ENCODE measurements around the gene RNF215. TPM values are rescaled to one million over a fixed set of nuclear protein-coding genes. Genes with fewer than 3 reads are reported as not detected.

Gene RNF215
- polyA plus RNA-seq, 1 experiment, result 15.8 TPM

GRCh38 chr22:30336752-30337460 is 50.3 kb downstream of the RNF215 start:
- POLR2A ChIA-PET, result no interaction called here
- Histone ChIP-seq H3K4me3 (ENCODE audit: low read depth, low read length) (no peak overlapping the region), H3K27me3 (ENCODE audit: control insufficient read depth, insufficient read depth, low read length) (no peaks in the 10 kb centered on the region), H3K36me3 (ENCODE audit: control insufficient read depth, insufficient read depth, low read length) (peaks cover 53% of the 10 kb centered on the region)
- TF ChIP-seq, protein P1, sequence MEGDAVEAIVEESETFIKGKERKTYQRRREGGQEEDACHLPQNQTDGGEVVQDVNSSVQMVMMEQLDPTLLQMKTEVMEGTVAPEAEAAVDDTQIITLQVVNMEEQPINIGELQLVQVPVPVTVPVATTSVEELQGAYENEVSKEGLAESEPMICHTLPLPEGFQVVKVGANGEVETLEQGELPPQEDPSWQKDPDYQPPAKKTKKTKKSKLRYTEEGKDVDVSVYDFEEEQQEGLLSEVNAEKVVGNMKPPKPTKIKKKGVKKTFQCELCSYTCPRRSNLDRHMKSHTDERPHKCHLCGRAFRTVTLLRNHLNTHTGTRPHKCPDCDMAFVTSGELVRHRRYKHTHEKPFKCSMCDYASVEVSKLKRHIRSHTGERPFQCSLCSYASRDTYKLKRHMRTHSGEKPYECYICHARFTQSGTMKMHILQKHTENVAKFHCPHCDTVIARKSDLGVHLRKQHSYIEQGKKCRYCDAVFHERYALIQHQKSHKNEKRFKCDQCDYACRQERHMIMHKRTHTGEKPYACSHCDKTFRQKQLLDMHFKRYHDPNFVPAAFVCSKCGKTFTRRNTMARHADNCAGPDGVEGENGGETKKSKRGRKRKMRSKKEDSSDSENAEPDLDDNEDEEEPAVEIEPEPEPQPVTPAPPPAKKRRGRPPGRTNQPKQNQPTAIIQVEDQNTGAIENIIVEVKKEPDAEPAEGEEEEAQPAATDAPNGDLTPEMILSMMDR (IDR thresholded peaks at IDR 0.05; ENCODE audit: insufficient read depth, low read depth, low read length), result no peak
- DNase-seq (ENCODE audit: low read depth), result no peak
- CTCF ChIA-PET, result interaction anchor here (0.7 to 2.4 kb wide), 3 partner anchors 9 to 73 kb away, joined by 4 to 11 read pairs (median 4); no protein-coding TSS in a partner anchor

GRCh38 chr22:30335236-30335635 is 52.0 kb downstream of the RNF215 start:
- ChIA-PET CTCF (interaction anchor here (2.4 kb wide), 1 partner anchor 47 kb away, joined by 11 read pairs; no protein-coding TSS in a partner anchor), POLR2A (no interaction called here)
- no peak for DNase-seq (ENCODE audit: low read depth)
- no peak overlapping the region for H3K4me3 ChIP-seq (ENCODE audit: low read depth, low read length)
- TF ChIP-seq, protein P1 (IDR thresholded peaks at IDR 0.05; ENCODE audit: insufficient read depth, low read depth, low read length), result no peak
- H3K36me3 ChIP-seq (ENCODE audit: control insufficient read depth, insufficient read depth, low read length), result peaks cover 39% of the 10 kb centered on the region
- H3K27me3 ChIP-seq (ENCODE audit: control insufficient read depth, insufficient read depth, low read length), result no peaks in the 10 kb centered on the region

- H3K36me3 ChIP-seq (ENCODE audit: control insufficient read depth, insufficient read depth, low read length), result peaks cover 34% of the 10 kb centered on the region
- no peak overlapping the region for H3K4me3 ChIP-seq (ENCODE audit: low read depth, low read length)
- TF ChIP-seq, protein P1 (IDR thresholded peaks at IDR 0.05; ENCODE audit: insufficient read depth, low read depth, low read length), result no peak
- ChIA-PET POLR2A (no interaction called here), CTCF (interaction anchor here (2.4 kb wide), 1 partner anchor 47 kb away, joined by 11 read pairs; no protein-coding TSS in a partner anchor)
- no peaks in the 10 kb centered on the region for H3K27me3 ChIP-seq (ENCODE audit: control insufficient read depth, insufficient read depth, low read length)
- DNase-seq (ENCODE audit: low read depth), result no peak
Observed at GRCh38 chr22:30334646-30335045, 52.6 kb downstream of the RNF215 start.

DNA sequence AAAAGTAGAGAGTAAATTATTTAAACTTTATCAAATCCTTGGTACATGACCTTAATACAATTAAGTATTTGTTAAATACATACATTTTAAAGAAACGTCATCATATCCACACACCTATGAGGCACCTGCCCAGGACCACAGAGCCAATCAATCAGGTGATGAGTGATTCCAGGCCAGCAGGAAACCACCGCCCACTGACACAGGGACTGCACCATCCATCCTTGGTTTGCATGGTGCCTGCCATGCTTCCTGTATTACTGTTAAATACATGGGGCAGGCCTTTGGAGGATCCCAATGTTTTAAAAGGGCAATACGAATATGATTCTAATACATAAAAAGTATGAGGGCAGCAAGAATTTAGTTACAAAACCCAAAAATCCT is 53.5 kb downstream of the RNF215 start:
- peaks cover 30% of the 10 kb centered on the region for H3K36me3 ChIP-seq (ENCODE audit: control insufficient read depth, insufficient read depth, low read length)
- TF ChIP-seq, protein P1 (IDR thresholded peaks at IDR 0.05; ENCODE audit: insufficient read depth, low read depth, low read length), result no peak
- CTCF ChIA-PET, result interaction anchor here (1.3 kb wide), 1 partner anchor 16 kb away, joined by 4 read pairs; no protein-coding TSS in a partner anchor
- H3K4me3 ChIP-seq (ENCODE audit: low read depth, low read length), result no peak overlapping the region
- no peak for DNase-seq (ENCODE audit: low read depth)
- POLR2A ChIA-PET, result no interaction called here
- no peaks in the 10 kb centered on the region for H3K27me3 ChIP-seq (ENCODE audit: control insufficient read depth, insufficient read depth, low read length)

- no peak overlapping the region for H3K4me3 ChIP-seq (ENCODE audit: low read depth, low read length)
- DNase-seq (ENCODE audit: low read depth), result no peak
- CTCF ChIA-PET, result interaction anchor here (1.3 kb wide), 1 partner anchor 17 kb away, joined by 4 read pairs; no protein-coding TSS in a partner anchor
- H3K36me3 ChIP-seq (ENCODE audit: control insufficient read depth, insufficient read depth, low read length), result peaks cover 27% of the 10 kb centered on the region
- POLR2A ChIA-PET, result no interaction called here
- no peaks in the 10 kb centered on the region for H3K27me3 ChIP-seq (ENCODE audit: control insufficient read depth, insufficient read depth, low read length)
- TF ChIP-seq, protein P1 (IDR thresholded peaks at IDR 0.05; ENCODE audit: insufficient read depth, low read depth, low read length), result no peak
Observed at GRCh38 chr22:30332994-30333706, 54.1 kb downstream of the RNF215 start.
